MM.1S (cell line): Measurements from ENCODE around the gene ATIC.

Experiments used
- DNase-seq: peaks from one replicate; pipeline ENCODE4 v3.0.0-alpha.2; 2015
- H2AFZ ChIP-seq: fragments of 300-600 bp; sonication (generic); 2 replicates; pipeline ENCODE4 v1.6.0; 2016; ENCODE audit warnings: antibody characterized with exemption, low read length
- H3F3A ChIP-seq: fragments of 300-600 bp; sonication (generic); 2 replicates; pipeline ENCODE4 v1.6.1; 2016; ENCODE audit warnings: mild to moderate bottlenecking, antibody characterized with exemption, low read length, moderate library complexity, mixed read lengths; ENCODE audit not compliant: insufficient read depth
- H3K27ac ChIP-seq: fragments of 300-600 bp; sonication (generic); 2 replicates; pipeline ENCODE4 v1.5.1; 2016; ENCODE audit warnings: mild to moderate bottlenecking, low read length
- H3K27me3 ChIP-seq: fragments of 300-600 bp; sonication (generic); replicated peaks from 2 replicates; pipeline ENCODE4 v1.6.0; 2016; ENCODE audit warnings: low read length; ENCODE audit not compliant: insufficient read depth
- H3K36me3 ChIP-seq: fragments of 300-600 bp; sonication (generic); replicated peaks from 2 replicates; pipeline ENCODE4 v1.6.1; 2016; ENCODE audit warnings: mild to moderate bottlenecking, low read length, mixed read lengths; ENCODE audit not compliant: insufficient read depth
- H3K4me1 ChIP-seq: fragments of 300-600 bp; sonication (generic); 2 replicates; pipeline ENCODE4 v1.6.1; 2016; ENCODE audit warnings: low read length, mixed read lengths
- H3K4me2 ChIP-seq: fragments of 300-600 bp; sonication (generic); 2 replicates; pipeline ENCODE4 v1.6.0; 2016; ENCODE audit warnings: low read depth, low read length
- H3K4me3 ChIP-seq: fragments of 300-600 bp; sonication (generic); 2 replicates; pipeline ENCODE4 v1.5.1; 2016; ENCODE audit warnings: low read length, mixed read lengths
- H3K79me2 ChIP-seq: fragments of 300-600 bp; sonication (generic); 2 replicates; pipeline ENCODE4 v1.6.1; 2016; ENCODE audit warnings: mixed run types, low read length, mixed read lengths
- H3K9ac ChIP-seq: fragments of 300-600 bp; sonication (generic); 2 replicates; pipeline ENCODE4 v1.6.1; 2016; ENCODE audit warnings: low read length, mixed read lengths
- H3K9me2 ChIP-seq: fragments of 300-600 bp; sonication (generic); replicated peaks from 2 replicates; pipeline ENCODE4 v1.6.1; 2016; ENCODE audit warnings: mild to moderate bottlenecking, low read length, mixed read lengths; ENCODE audit not compliant: insufficient read depth
- H3K9me3 ChIP-seq: fragments of 300-600 bp; sonication (generic); replicated peaks from 2 replicates; pipeline ENCODE4 v1.6.1; 2016; ENCODE audit warnings: mild to moderate bottlenecking, low read length, mixed read lengths; ENCODE audit not compliant: insufficient read depth
- H4K20me1 ChIP-seq: fragments of 300-600 bp; sonication (generic); 2 replicates; pipeline ENCODE4 v1.6.1; 2016; ENCODE audit warnings: mild to moderate bottlenecking, low read length, moderate library complexity, mixed read lengths; ENCODE audit not compliant: insufficient read depth
- CTCF ChIP-seq: fragments of 300-600 bp; sonication (generic); IDR thresholded peaks from 2 replicates; pipeline ENCODE4 v1.5.1; 2016; ENCODE audit warnings: antibody characterized with exemption, low read length, mixed read lengths
- EZH2 ChIP-seq: fragments of 300-600 bp; sonication (generic); optimal IDR thresholded peaks from 2 replicates; pipeline ENCODE3; 2017; ENCODE audit warnings: low read depth, mild to moderate bottlenecking, antibody characterized with exemption, low read length, mixed read lengths
- EZH2phosphoT487 ChIP-seq: fragments of 300-600 bp; sonication (generic); IDR thresholded peaks from 2 replicates; pipeline ENCODE4 v1.6.1; 2018; ENCODE audit warnings: antibody characterized with exemption, low read length

The ATIC gene

GRCh38 chr2:215271446-215271845 lies 40.4 kb upstream of the ATIC start:
- no peaks in the 10 kb centered on the region for H3K9me2 ChIP-seq
- H3K9me3 ChIP-seq = no peaks in the 10 kb centered on the region
- no peak for DNase-seq
- no peaks in the 10 kb centered on the region for H4K20me1 ChIP-seq
- no peak for TF ChIP-seq EZH2phosphoT487
- no peak for TF ChIP-seq CTCF
- H2AFZ ChIP-seq = no peak overlapping the region
- H3K79me2 ChIP-seq = no peaks in the 10 kb centered on the region
- H3K9ac ChIP-seq = no peak overlapping the region
- H3K4me2 ChIP-seq = no peak overlapping the region
- no peak overlapping the region for H3K27ac ChIP-seq
- H3F3A ChIP-seq = no peaks in the 10 kb centered on the region
- no peak overlapping the region for H3K4me3 ChIP-seq
- H3K4me1 ChIP-seq = no peaks in the 10 kb centered on the region
- H3K27me3 ChIP-seq = no peaks in the 10 kb centered on the region
- H3K36me3 ChIP-seq = no peaks in the 10 kb centered on the region

GRCh38 chr2:215272918-215273317 lies 38.9 kb upstream of the ATIC start:
- no peaks in the 10 kb centered on the region for H3F3A ChIP-seq
- no peaks in the 10 kb centered on the region for H3K4me1 ChIP-seq
- H3K4me3 ChIP-seq = no peak overlapping the region
- no peak for DNase-seq
- no peak overlapping the region for H3K4me2 ChIP-seq
- no peaks in the 10 kb centered on the region for H3K27me3 ChIP-seq
- no peaks in the 10 kb centered on the region for H3K9me3 ChIP-seq
- H3K27ac ChIP-seq = no peak overlapping the region
- H4K20me1 ChIP-seq = no peaks in the 10 kb centered on the region
- no peak overlapping the region for H3K9ac ChIP-seq
- TF ChIP-seq EZH2phosphoT487 (no peak), EZH2 (no peak), CTCF (no peak)
- H3K36me3 ChIP-seq = no peaks in the 10 kb centered on the region
- H3K9me2 ChIP-seq = no peaks in the 10 kb centered on the region
- H2AFZ ChIP-seq = no peak overlapping the region
- H3K79me2 ChIP-seq = no peaks in the 10 kb centered on the region

- DNase-seq = no peak
- no peaks in the 10 kb centered on the region for H3K79me2 ChIP-seq
- no peak for TF ChIP-seq EZH2
- H3K9me2 ChIP-seq = no peaks in the 10 kb centered on the region
- H3F3A ChIP-seq = no peaks in the 10 kb centered on the region
- no peaks in the 10 kb centered on the region for H3K27me3 ChIP-seq
- no peak overlapping the region for H3K27ac ChIP-seq
- no peak overlapping the region for H3K4me3 ChIP-seq
- no peak overlapping the region for H3K9ac ChIP-seq
- H3K9me3 ChIP-seq = no peaks in the 10 kb centered on the region
- no peaks in the 10 kb centered on the region for H3K36me3 ChIP-seq
- H4K20me1 ChIP-seq = no peaks in the 10 kb centered on the region
- no peak overlapping the region for H2AFZ ChIP-seq
- H3K4me1 ChIP-seq = no peaks in the 10 kb centered on the region
- no peak overlapping the region for H3K4me2 ChIP-seq
Observed at GRCh38 chr2:215274829-215275228, 37.0 kb upstream of the ATIC start.

- no peak for DNase-seq
- Histone ChIP-seq H3K27me3 (no peaks in the 10 kb centered on the region), H3K27ac (no peak overlapping the region), H2AFZ (no peak overlapping the region), H4K20me1 (no peaks in the 10 kb centered on the region), H3K9me2 (no peaks in the 10 kb centered on the region), H3K36me3 (no peaks in the 10 kb centered on the region), H3K9ac (no peak overlapping the region), H3K79me2 (no peaks in the 10 kb centered on the region), H3K4me2 (no peak overlapping the region), H3F3A (no peaks in the 10 kb centered on the region), H3K4me3 (no peak overlapping the region), H3K9me3 (no peaks in the 10 kb centered on the region), H3K4me1 (no peaks in the 10 kb centered on the region)
- no peak for TF ChIP-seq CTCF
- TF ChIP-seq EZH2phosphoT487 = no peak
- TF ChIP-seq EZH2 = no peak
Observed at GRCh38 chr2:215275824-215276223, 36.0 kb upstream of the ATIC start.
